Endodermal cell (in vitro differentiated cells): ENCODE data around the gene ERCC6. TPM values are rescaled to one million over a fixed set of nuclear protein-coding genes. Genes with fewer than 3 reads are reported as not detected.

Source experiments
- DNase-seq: peaks from one replicate; pipeline ENCODE4 v3.0.0-alpha.2; 2017
- H3K27ac ChIP-seq: 2 replicates; pipeline ENCODE4 v1.5.1; 2013; ENCODE audit warnings: mild to moderate bottlenecking, low read depth, low read length, moderate library complexity
- H3K27me3 ChIP-seq: 2 replicates; pipeline ENCODE4 v1.6.1; 2013; ENCODE audit warnings: mild to moderate bottlenecking, low read length, moderate library complexity; ENCODE audit not compliant: insufficient read depth, control insufficient read depth, poor library complexity, severe bottlenecking
- H3K36me3 ChIP-seq: 2 replicates; pipeline ENCODE4 v1.7.0; 2013; ENCODE audit warnings: mild to moderate bottlenecking, low read length, moderate library complexity; ENCODE audit not compliant: control insufficient read depth, insufficient read depth
- H3K4me1 ChIP-seq: one replicate; pipeline ENCODE4 v1.7.0; 2013; ENCODE audit warnings: low read length; ENCODE audit not compliant: control insufficient read depth, insufficient read depth
- H3K4me3 ChIP-seq: 2 replicates; pipeline ENCODE4 v1.5.1; 2013; ENCODE audit warnings: mild to moderate bottlenecking, low read length, moderate library complexity
- H3K9ac ChIP-seq: 2 replicates; pipeline ENCODE4 v1.6.1; 2013; ENCODE audit warnings: mild to moderate bottlenecking, low read length, moderate library complexity; ENCODE audit not compliant: poor library complexity, severe bottlenecking; ENCODE audit errors: extremely low read depth
- H3K9me3 ChIP-seq: 2 replicates; pipeline ENCODE4 v1.6.1; 2013; ENCODE audit warnings: mild to moderate bottlenecking, low read length, moderate library complexity; ENCODE audit not compliant: control insufficient read depth
- H3K27ac Mint-ChIP-seq: 2 replicates; pipeline ENCODE4 v1.8.0; 2020; ENCODE audit warnings: mixed read lengths
- H3K27me3 Mint-ChIP-seq: 2 replicates; pipeline ENCODE4 v1.8.0; 2021; ENCODE audit warnings: mild to moderate bottlenecking, mixed read lengths; ENCODE audit not compliant: insufficient read depth
- H3K36me3 Mint-ChIP-seq: 2 replicates; pipeline ENCODE4 v1.8.0; 2020; ENCODE audit warnings: low read depth, mixed read lengths
- H3K4me1 Mint-ChIP-seq: 2 replicates; pipeline ENCODE4 v1.8.0; 2020; ENCODE audit warnings: mixed read lengths
- H3K4me3 Mint-ChIP-seq: 2 replicates; pipeline ENCODE4 v1.8.0; 2020; ENCODE audit warnings: mild to moderate bottlenecking, moderate library complexity, mixed read lengths
- H3K9me3 Mint-ChIP-seq: 2 replicates; pipeline ENCODE4 v1.8.0; 2020; ENCODE audit warnings: mild to moderate bottlenecking, mixed read lengths
- WGBS, 2 experiments: methylation state at CpG; one replicate each; pipeline versions ENCODE4 v1.1.5 to v1.1.7; 2013; ENCODE audit warnings: missing lambda C conversion rate in 2 of 2, mixed read lengths in 1 of 2; ENCODE audit not compliant: insufficient coverage in 1 of 2, insufficient read length in 1 of 2; 5-methylcytosine and 5-hydroxymethylcytosine counted together
- total RNA-seq, 2 donors: library from RNA; stranded (reverse); fragmentation: NEBNext Ultra II Directional in 1 of 2; extraction: Animal tissue kit (Norgen Biotek cat#: 25700) in 1 of 2; gene quantifications; 2 replicates in 1 of 2; 3 replicates in 1 of 2; pipeline ENCODE4 v1.2.1, GENCODE V29; 2021
- TF ChIP-seq, protein P1 (sequence below): fragments of 200-600 bp; sonication (generic); conservative IDR thresholded peaks from 2 replicates; pipeline ENCODE4 v1.5.0; 2021; ENCODE audit warnings: antibody characterized with exemption, mild to moderate bottlenecking

ERCC6 gene
- total RNA-seq, 2 donors from 2014 or later: 18.8 to 19.5 TPM

DNA sequence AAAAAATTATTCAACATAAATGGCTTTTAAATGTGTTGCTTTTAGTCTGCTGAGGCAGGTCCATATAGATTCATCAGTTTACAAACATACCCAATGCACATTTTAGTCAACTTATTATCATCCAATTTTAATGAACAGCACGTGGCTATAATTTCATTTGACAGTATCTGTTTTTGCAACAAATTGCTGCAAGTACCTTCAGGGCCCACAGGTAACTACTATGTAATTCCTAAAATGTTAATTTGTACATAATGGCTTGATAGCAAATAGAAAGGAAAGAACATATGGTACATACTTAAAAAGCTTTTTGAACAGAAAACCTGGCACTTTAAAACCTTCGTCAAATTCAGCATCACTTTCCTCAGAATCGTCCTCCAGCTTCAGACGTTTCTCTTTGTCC lies 33.3 kb downstream of the ERCC6 start:
- Mint-ChIP-seq H3K36me3 (no peaks in the 10 kb centered on the region), H3K27me3 (no peaks in the 10 kb centered on the region), H3K4me1 (peaks cover 7% of the 10 kb centered on the region), H3K27ac (no peak overlapping the region), H3K4me3 (no peak overlapping the region), H3K9me3 (no peaks in the 10 kb centered on the region)
- Histone ChIP-seq H3K4me3 (no peak overlapping the region), H3K9ac (no peak overlapping the region), H3K4me1 (no peaks in the 10 kb centered on the region), H3K27me3 (no peaks in the 10 kb centered on the region), H3K27ac (no peak overlapping the region), H3K36me3 (no peaks in the 10 kb centered on the region), H3K9me3 (no peaks in the 10 kb centered on the region)
- DNase-seq: no peak
- TF ChIP-seq, protein P1, sequence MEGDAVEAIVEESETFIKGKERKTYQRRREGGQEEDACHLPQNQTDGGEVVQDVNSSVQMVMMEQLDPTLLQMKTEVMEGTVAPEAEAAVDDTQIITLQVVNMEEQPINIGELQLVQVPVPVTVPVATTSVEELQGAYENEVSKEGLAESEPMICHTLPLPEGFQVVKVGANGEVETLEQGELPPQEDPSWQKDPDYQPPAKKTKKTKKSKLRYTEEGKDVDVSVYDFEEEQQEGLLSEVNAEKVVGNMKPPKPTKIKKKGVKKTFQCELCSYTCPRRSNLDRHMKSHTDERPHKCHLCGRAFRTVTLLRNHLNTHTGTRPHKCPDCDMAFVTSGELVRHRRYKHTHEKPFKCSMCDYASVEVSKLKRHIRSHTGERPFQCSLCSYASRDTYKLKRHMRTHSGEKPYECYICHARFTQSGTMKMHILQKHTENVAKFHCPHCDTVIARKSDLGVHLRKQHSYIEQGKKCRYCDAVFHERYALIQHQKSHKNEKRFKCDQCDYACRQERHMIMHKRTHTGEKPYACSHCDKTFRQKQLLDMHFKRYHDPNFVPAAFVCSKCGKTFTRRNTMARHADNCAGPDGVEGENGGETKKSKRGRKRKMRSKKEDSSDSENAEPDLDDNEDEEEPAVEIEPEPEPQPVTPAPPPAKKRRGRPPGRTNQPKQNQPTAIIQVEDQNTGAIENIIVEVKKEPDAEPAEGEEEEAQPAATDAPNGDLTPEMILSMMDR: no peak
- 86 to 92% methylated on average over 4 of the region's 4 CpGs for WGBS, 2 experiments

- TF ChIP-seq, protein P1: no peak
- no peak overlapping the region for H3K27ac Mint-ChIP-seq
- Histone ChIP-seq H3K9ac (no peak overlapping the region), H3K4me1 (no peaks in the 10 kb centered on the region), H3K27me3 (no peaks in the 10 kb centered on the region), H3K27ac (no peak overlapping the region), H3K4me3 (no peak overlapping the region), H3K36me3 (no peaks in the 10 kb centered on the region), H3K9me3 (no peaks in the 10 kb centered on the region)
- H3K9me3 Mint-ChIP-seq: no peaks in the 10 kb centered on the region
- WGBS, 2 experiments: 89% methylated on average over 3 of the region's 3 CpGs; no CpG with 5 or more reads in 1 of the 2 experiments
- no peak overlapping the region for H3K4me3 Mint-ChIP-seq
- no peaks in the 10 kb centered on the region for H3K36me3 Mint-ChIP-seq
- no peak for DNase-seq
- peaks cover 7% of the 10 kb centered on the region for H3K4me1 Mint-ChIP-seq
- no peaks in the 10 kb centered on the region for H3K27me3 Mint-ChIP-seq
Measured at GRCh38 chr10:49505076-49505475, 33.8 kb downstream of the ERCC6 start.

DNA sequence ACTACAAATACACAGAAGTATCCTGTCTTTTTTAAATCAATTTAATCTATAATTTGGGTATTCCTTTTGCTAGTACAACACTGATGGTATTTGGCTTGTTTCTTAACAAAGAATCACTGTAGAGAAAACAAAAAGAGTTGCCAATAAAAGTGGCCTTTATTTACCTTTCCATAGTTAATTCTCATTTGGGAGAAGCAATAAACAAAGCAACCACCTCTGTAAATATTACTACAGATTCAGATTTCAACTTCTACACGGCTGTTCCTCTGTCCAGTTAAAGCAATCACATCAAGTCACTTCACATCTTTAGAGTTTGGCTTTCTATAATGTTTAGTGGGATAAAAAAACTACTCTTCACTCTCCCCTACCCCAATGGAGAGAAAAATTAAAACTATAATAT lies 34.4 kb downstream of the ERCC6 start:
- no peaks in the 10 kb centered on the region for H3K9me3 Mint-ChIP-seq
- H3K36me3 Mint-ChIP-seq: no peaks in the 10 kb centered on the region
- H3K27ac Mint-ChIP-seq: no peak overlapping the region
- H3K4me3 ChIP-seq: no peak overlapping the region
- no peaks in the 10 kb centered on the region for H3K27me3 Mint-ChIP-seq
- peaks cover 7% of the 10 kb centered on the region for H3K4me1 Mint-ChIP-seq
- no peaks in the 10 kb centered on the region for H3K27me3 ChIP-seq
- H3K4me3 Mint-ChIP-seq: no peak overlapping the region
- TF ChIP-seq, protein P1: no peak
- H3K27ac ChIP-seq: no peak overlapping the region
- WGBS, 2 experiments: 90% methylated on average over 1 of the region's 1 CpG; no CpG with 5 or more reads in 1 of the 2 experiments
- H3K36me3 ChIP-seq: no peaks in the 10 kb centered on the region
- H3K9ac ChIP-seq: no peak overlapping the region
- no peaks in the 10 kb centered on the region for H3K4me1 ChIP-seq
- no peaks in the 10 kb centered on the region for H3K9me3 ChIP-seq
- no peak for DNase-seq
